B cell (primary cell): ENCODE data around the gene EHMT2. TPM values are rescaled to one million over a fixed set of nuclear protein-coding genes. Genes with fewer than 3 reads are reported as not detected.
A peak's percentile ranks its signal among the peaks of the same experiment; 100 is the strongest.

Experiments used
- ATAC-seq: fragments of 200-7000 bp; cut with Tn5 transposase; one replicate; pipeline ENCODE4 v1.10.0; 2021; ENCODE audit warnings: low read depth, mild to moderate bottlenecking, moderate number of reproducible peaks, moderate library complexity
- CTCF ChIA-PET: fragments of 350-600 bp; sonication (Branson Sonifier 250); formaldehyde crosslinking; loops from one replicate; lab custom pipeline; 2021; ENCODE audit warnings: antibody characterized with exemption, inconsistent platforms; lab: Charles Lee
- POLR2A ChIA-PET: fragments of 350-600 bp; sonication (Branson Sonifier 250); formaldehyde crosslinking; loops from one replicate; lab custom pipeline; 2021; ENCODE audit warnings: antibody characterized with exemption; lab: Charles Lee
- DNase-seq: peaks from one replicate; pipeline ENCODE4 v3.0.0; 2013
- H2AFZ ChIP-seq: 2 replicates; pipeline ENCODE4 v1.6.1; 2012; ENCODE audit warnings: mild to moderate bottlenecking, low read depth, low read length; ENCODE audit not compliant: insufficient read depth, poor library complexity, severe bottlenecking
- H3K27ac ChIP-seq, 2 donors: 1 replicate in 1 of 2; 2 replicates in 1 of 2; pipeline ENCODE4 v1.5.1; 2012 to 2013; ENCODE audit warnings: low read length in 2 of 2, mild to moderate bottlenecking in 2 of 2, moderate library complexity in 1 of 2
- H3K27me3 ChIP-seq, 4 experiments: fragments of 200-600 bp in 1 of 4; sonication (generic) in 1 of 4; replicated peaks in 1 of 4; 1 replicate in 2 of 4; 2 replicates in 2 of 4; pipeline versions ENCODE4 v1.6.1 to v1.7.0; 2013 to 2016; ENCODE audit warnings: low read length in 3 of 4, mild to moderate bottlenecking in 2 of 4, mixed read lengths in 1 of 4, moderate library complexity in 1 of 4; ENCODE audit not compliant: insufficient read depth in 4 of 4, control insufficient read depth in 3 of 4; ENCODE audit errors: control extremely low read depth in 1 of 4
- H3K36me3 ChIP-seq, 2 experiments: replicated peaks in 1 of 2; 1 replicate in 1 of 2; 2 replicates in 1 of 2; pipeline versions ENCODE4 v1.6.1 to v1.7.1; 2013; ENCODE audit warnings: low read length in 1 of 2; ENCODE audit not compliant: insufficient read depth in 2 of 2, control insufficient read depth in 1 of 2; ENCODE audit errors: control extremely low read depth in 1 of 2, extremely low read depth in 1 of 2
- H3K4me1 ChIP-seq, 2 donors: fragments of 200-600 bp in 1 of 2; sonication (generic) in 1 of 2; 1 replicate in 1 of 2; 2 replicates in 1 of 2; pipeline versions ENCODE4 v1.5.1 to v1.6.1; 2013 to 2017; ENCODE audit warnings: low read length in 2 of 2; ENCODE audit not compliant: control insufficient read depth in 2 of 2, insufficient read depth in 2 of 2
- H3K4me2 ChIP-seq: replicated peaks from 2 replicates; pipeline ENCODE3; 2012; ENCODE audit warnings: mild to moderate bottlenecking, low read depth, low read length; ENCODE audit not compliant: poor library complexity, severe bottlenecking
- H3K4me3 ChIP-seq, 5 experiments: fragments of 200-600 bp in 1 of 5; sonication (generic) in 1 of 5; 1 replicate in 3 of 5; 2 replicates in 2 of 5; pipeline versions ENCODE4 v1.5.1 to v1.7.0; 2011 to 2016; ENCODE audit warnings: low read length in 4 of 5, mild to moderate bottlenecking in 4 of 5, low read depth in 2 of 5, control low read depth in 1 of 5, moderate library complexity in 1 of 5; ENCODE audit not compliant: insufficient read depth in 1 of 5; ENCODE audit errors: control extremely low read depth in 1 of 5, extremely low read depth in 1 of 5
- H3K79me2 ChIP-seq: fragments of 200-600 bp; sonication (generic); one replicate; pipeline ENCODE4 v1.6.0; 2016; ENCODE audit warnings: low read length; ENCODE audit not compliant: control insufficient read depth, insufficient read depth
- H3K9ac ChIP-seq: fragments of 200-600 bp; sonication (generic); 2 replicates; pipeline ENCODE4 v1.6.1; 2017; ENCODE audit warnings: mild to moderate bottlenecking, low read length, moderate library complexity
- H3K9me3 ChIP-seq, 3 donors: one replicate each; pipeline versions ENCODE4 v1.6.1 to v1.7.1; 2013; ENCODE audit warnings: low read length in 2 of 3; ENCODE audit not compliant: control insufficient read depth in 2 of 3, insufficient read depth in 1 of 3; ENCODE audit errors: control extremely low read depth in 1 of 3
- H4K20me1 ChIP-seq: 2 replicates; pipeline ENCODE4 v1.6.0; 2012; ENCODE audit warnings: mild to moderate bottlenecking, low read length; ENCODE audit not compliant: insufficient read depth, control insufficient read depth, poor library complexity, severe bottlenecking
- H3K27ac Mint-ChIP-seq: one replicate; pipeline ENCODE4 v1.8.0; 2021; ENCODE audit warnings: mixed read lengths
- H3K27me3 Mint-ChIP-seq: one replicate; pipeline ENCODE4 v1.8.0; 2021; ENCODE audit warnings: mixed read lengths
- H3K4me1 Mint-ChIP-seq: one replicate; pipeline ENCODE4 v1.8.0; 2021; ENCODE audit warnings: mixed read lengths
- H3K4me3 Mint-ChIP-seq: one replicate; pipeline ENCODE4 v1.8.0; 2021; ENCODE audit warnings: mixed read lengths
- H3K9me3 Mint-ChIP-seq: one replicate; pipeline ENCODE4 v1.8.0; 2022; ENCODE audit warnings: mixed read lengths; ENCODE audit not compliant: insufficient read depth
- EZH2 ChIP-seq: IDR thresholded peaks from 2 replicates; pipeline ENCODE4 v1.6.1; 2012; ENCODE audit warnings: borderline replicate concordance, low read depth, mild to moderate bottlenecking, moderate library complexity, low read length; ENCODE audit not compliant: insufficient read depth, poor library complexity, severe bottlenecking
- WGBS: methylation state at CpG from one replicate; pipeline ENCODE4 v1.1.5; 2013; ENCODE audit warnings: missing lambda C conversion rate; ENCODE audit not compliant: insufficient coverage; 5-methylcytosine and 5-hydroxymethylcytosine counted together
- intact Hi-C: fragments of 100-400 bp; cut with micrococcal nuclease; formaldehyde crosslinking; loops from one replicate; pipeline ENCODE4 v1.10.0; 2022
- polyA plus RNA-seq: library from polyadenylated mRNA; depleted of rRNA; stranded (reverse); fragments of >200 nt; gene quantifications from 2 replicates; pipeline ENCODE4 v1.2.3, GENCODE V29; 2012
- total RNA-seq, 2 donors: library from RNA; stranded (reverse); fragments of 120-200 nt in 1 of 2; gene quantifications; 1 replicate in 1 of 2; 2 replicates in 1 of 2; pipeline versions ENCODE4 v1.2.3 to v1.2.4, GENCODE V29; 2013 to 2022
- TF ChIP-seq, protein P1 (sequence below): fragments of 200-600 bp; IDR thresholded peaks from one replicate; pipeline ENCODE4 v1.8.0; 2022; ENCODE audit warnings: antibody characterized with exemption, mild to moderate bottlenecking

Gene EHMT2
- total and polyA plus RNA-seq, 2 donors (not counting 1 experiment from before 2014, with no cell fraction given): 86.1 to 108 TPM

GRCh38 chr6:31896493-31896855 is 1.0 kb downstream of the EHMT2 start:
- Histone ChIP-seq H4K20me1 (no peaks in the 10 kb centered on the region), H3K27me3 (no peaks in the 10 kb centered on the region), H3K4me3 (peak overlapping the region in 4 of 5 experiments; percentile 80 to 100 (median 91)), H3K36me3 (peaks cover 0 to 21% of the 10 kb centered on the region in 2 experiments), H3K9ac (peak overlapping the region; percentile 95), H2AFZ (peak overlapping the region; percentile 99), H3K4me2 (peak overlapping the region; percentile 96), H3K27ac (peak overlapping the region; percentile 63 to 78), H3K9me3 (no peaks in the 10 kb centered on the region), H3K79me2 (peaks cover 4% of the 10 kb centered on the region), H3K4me1 (peaks cover 9 to 25% of the 10 kb centered on the region in 2 donors)
- ATAC-seq (no peak), DNase-seq (no peak)
- H3K9me3 Mint-ChIP-seq: no peaks in the 10 kb centered on the region
- no peak for TF ChIP-seq EZH2
- TF ChIP-seq, protein P1, sequence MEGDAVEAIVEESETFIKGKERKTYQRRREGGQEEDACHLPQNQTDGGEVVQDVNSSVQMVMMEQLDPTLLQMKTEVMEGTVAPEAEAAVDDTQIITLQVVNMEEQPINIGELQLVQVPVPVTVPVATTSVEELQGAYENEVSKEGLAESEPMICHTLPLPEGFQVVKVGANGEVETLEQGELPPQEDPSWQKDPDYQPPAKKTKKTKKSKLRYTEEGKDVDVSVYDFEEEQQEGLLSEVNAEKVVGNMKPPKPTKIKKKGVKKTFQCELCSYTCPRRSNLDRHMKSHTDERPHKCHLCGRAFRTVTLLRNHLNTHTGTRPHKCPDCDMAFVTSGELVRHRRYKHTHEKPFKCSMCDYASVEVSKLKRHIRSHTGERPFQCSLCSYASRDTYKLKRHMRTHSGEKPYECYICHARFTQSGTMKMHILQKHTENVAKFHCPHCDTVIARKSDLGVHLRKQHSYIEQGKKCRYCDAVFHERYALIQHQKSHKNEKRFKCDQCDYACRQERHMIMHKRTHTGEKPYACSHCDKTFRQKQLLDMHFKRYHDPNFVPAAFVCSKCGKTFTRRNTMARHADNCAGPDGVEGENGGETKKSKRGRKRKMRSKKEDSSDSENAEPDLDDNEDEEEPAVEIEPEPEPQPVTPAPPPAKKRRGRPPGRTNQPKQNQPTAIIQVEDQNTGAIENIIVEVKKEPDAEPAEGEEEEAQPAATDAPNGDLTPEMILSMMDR: no peak
- no peaks in the 10 kb centered on the region for H3K27me3 Mint-ChIP-seq
- H3K27ac Mint-ChIP-seq: peak overlapping the region; percentile 87
- intact Hi-C loops: loop anchor here (2.0 to 5.0 kb wide), 5 partner anchors 159 to 350 kb away; partner anchors contain the start of genes ATP6V1G2, BAG6, CLIC1 and NFKBIL1
- WGBS: 32% methylated on average over 2 of the region's 4 CpGs
- H3K4me3 Mint-ChIP-seq: peak overlapping the region; percentile 82
- ChIA-PET POLR2A (interaction anchor here (1.7 kb wide), 1 partner anchor 74 kb away, joined by 6 read pairs; the partner anchor contains the start of gene DXO), CTCF (interaction anchor here (0.6 kb wide), 1 partner anchor 11 kb away, joined by 3 read pairs; no protein-coding TSS in a partner anchor)
- H3K4me1 Mint-ChIP-seq: peaks cover 31% of the 10 kb centered on the region

GRCh38 chr6:31892821-31893220 is 4.7 kb downstream of the EHMT2 start:
- Histone ChIP-seq H2AFZ (no peak overlapping the region), H3K4me1 (peaks cover 3 to 10% of the 10 kb centered on the region in 2 donors), H3K4me2 (no peak overlapping the region), H3K9me3 (no peaks in the 10 kb centered on the region), H3K9ac (no peak overlapping the region), H3K36me3 (peaks cover 0 to 43% of the 10 kb centered on the region in 2 experiments), H3K27ac (no peak overlapping the region), H3K27me3 (no peaks in the 10 kb centered on the region), H3K79me2 (no peaks in the 10 kb centered on the region), H4K20me1 (peaks cover 6% of the 10 kb centered on the region), H3K4me3 (no peak overlapping the region)
- Mint-ChIP-seq H3K27me3 (no peaks in the 10 kb centered on the region), H3K9me3 (no peaks in the 10 kb centered on the region), H3K4me3 (no peak overlapping the region), H3K4me1 (peaks cover 10% of the 10 kb centered on the region), H3K27ac (no peak overlapping the region)
- TF ChIP-seq, protein P1: no peak
- TF ChIP-seq EZH2: no peak
- intact Hi-C loops: no loop called here
- ChIA-PET POLR2A (interaction anchor here (0.7 kb wide), 1 partner anchor 207 kb away, joined by 3 read pairs; no protein-coding TSS in a partner anchor), CTCF (interaction anchor here (0.7 kb wide), 1 partner anchor 181 kb away, joined by 3 read pairs; no protein-coding TSS in a partner anchor)
- no peak for DNase-seq
- no peak for ATAC-seq
- WGBS: 80% methylated on average over 5 of the region's 6 CpGs
